BE2C (cell line): ENCODE results near the gene XYLT2.
A peak's percentile ranks its signal among the peaks of the same experiment; 100 is the strongest.

ENCODE experiments used
- DNase-seq: peaks from one replicate; pipeline ENCODE4 v3.0.0-alpha.2; 2020
- H3K27me3 ChIP-seq: fragments of 250-450 bp; sonication (Bioruptor Pico); 2 replicates; pipeline ENCODE4 v1.5.1; 2020; ENCODE audit warnings: mild to moderate bottlenecking
- H3K36me3 ChIP-seq: fragments of 250-450 bp; sonication (Bioruptor Pico); 2 replicates; pipeline ENCODE4 v1.5.1; 2020; ENCODE audit warnings: mild to moderate bottlenecking
- H3K4me1 ChIP-seq: fragments of 250-450 bp; sonication (Bioruptor Pico); 2 replicates; pipeline ENCODE4 v1.5.1; 2020
- H3K4me3 ChIP-seq: 2 replicates; pipeline ENCODE4 v1.5.1; 2011; ENCODE audit warnings: low read depth, low read length
- H3K9me3 ChIP-seq: fragments of 250-450 bp; sonication (Bioruptor Pico); 2 replicates; pipeline ENCODE4 v1.5.1; 2020
- CTCF ChIP-seq: IDR thresholded peaks from 2 replicates; pipeline ENCODE4 v1.5.1; 2012; ENCODE audit warnings: mild to moderate bottlenecking, low read depth, low read length

XYLT2 gene

GRCh38 chr17:50379351-50380132 lies 33.6 kb downstream of the XYLT2 start:
- no peak overlapping the region for H3K4me3 ChIP-seq
- peaks cover 49% of the 10 kb centered on the region for H3K36me3 ChIP-seq
- TF ChIP-seq CTCF: no peak
- H3K4me1 ChIP-seq: no peaks in the 10 kb centered on the region
- no peak for DNase-seq
- H3K27me3 ChIP-seq: no peaks in the 10 kb centered on the region
- H3K9me3 ChIP-seq: no peaks in the 10 kb centered on the region

- DNase-seq: no peak
- Histone ChIP-seq H3K4me3 (no peak overlapping the region), H3K9me3 (no peaks in the 10 kb centered on the region), H3K36me3 (peaks cover 60% of the 10 kb centered on the region), H3K27me3 (no peaks in the 10 kb centered on the region), H3K4me1 (no peaks in the 10 kb centered on the region)
- peak; percentile 35; the same call in 1 of the 2 replicates for TF ChIP-seq CTCF
Observed at GRCh38 chr17:50380369-50381259, 34.7 kb downstream of the XYLT2 start.

GRCh38 chr17:50381260-50381815 lies 35.4 kb downstream of the XYLT2 start:
- Histone ChIP-seq H3K27me3 (no peaks in the 10 kb centered on the region), H3K4me1 (no peaks in the 10 kb centered on the region), H3K9me3 (no peaks in the 10 kb centered on the region), H3K36me3 (peaks cover 67% of the 10 kb centered on the region), H3K4me3 (no peak overlapping the region)
- DNase-seq: no peak
- no peak for TF ChIP-seq CTCF

- Histone ChIP-seq H3K4me3 (no peak overlapping the region), H3K27me3 (no peaks in the 10 kb centered on the region), H3K9me3 (no peaks in the 10 kb centered on the region), H3K36me3 (peaks cover 73% of the 10 kb centered on the region), H3K4me1 (no peaks in the 10 kb centered on the region)
- DNase-seq: no peak
- no peak for TF ChIP-seq CTCF
Observed at GRCh38 chr17:50381920-50382319, 36.0 kb downstream of the XYLT2 start.

GRCh38 chr17:50382931-50383330 lies 37.0 kb downstream of the XYLT2 start:
- Histone ChIP-seq H3K4me3 (no peak overlapping the region), H3K4me1 (no peaks in the 10 kb centered on the region), H3K27me3 (no peaks in the 10 kb centered on the region), H3K36me3 (peaks cover 83% of the 10 kb centered on the region), H3K9me3 (no peaks in the 10 kb centered on the region)
- no peak for TF ChIP-seq CTCF
- no peak for DNase-seq
